Ammon's horn (tissue), 1 donor: Measurements from ENCODE around the gene PRKRIP1.
"Not testable (repeated sequence)": the region's sequence is repeated elsewhere in the genome, so short reads cannot be mapped to it uniquely, and the experiment has no call there.

Experiments
- DNase-seq: peaks from one replicate; pipeline ENCODE4 v3.0.0-alpha.2; 2016; ENCODE audit warnings: low spot score

The PRKRIP1 gene

GRCh38 chr7:102431617-102432298, 35.6 kb downstream of the PRKRIP1 start:
- peak; percentile 66 for DNase-seq

GRCh38 chr7:102432442-102433218, 36.5 kb downstream of the PRKRIP1 start:
- no peak for DNase-seq

GRCh38 chr7:102433219-102434038, 37.3 kb downstream of the PRKRIP1 start, which contains the start of gene ORAI2:
ORAI2 (plus strand) TSS chr7:102433575; CDS start chr7:102438957, 5,382 bp downstream.
- peak; percentile 82 for DNase-seq

GRCh38 chr7:102434039-102434486, 37.9 kb downstream of the PRKRIP1 start:
- no peak for DNase-seq

GRCh38 chr7:102436118-102436517, 40.0 kb downstream of the PRKRIP1 start:
- no peak for DNase-seq

- DNase-seq = no peak
Measured at GRCh38 chr7:102439963-102440795, 44.0 kb downstream of the PRKRIP1 start.

- DNase-seq = no peak
Measured at GRCh38 chr7:102444961-102445673, 49.0 kb downstream of the PRKRIP1 start.

GRCh38 chr7:102445674-102446071, 49.5 kb downstream of the PRKRIP1 start:
- no peak for DNase-seq

- no peak for DNase-seq
Measured at GRCh38 chr7:102446387-102447156, 50.4 kb downstream of the PRKRIP1 start.

- no peak for DNase-seq
Measured at GRCh38 chr7:102447311-102447710, 51.1 kb downstream of the PRKRIP1 start.

GRCh38 chr7:102449136-102449535, 53.0 kb downstream of the PRKRIP1 start:
- no peak for DNase-seq

GRCh38 chr7:102450242-102450641, 54.1 kb downstream of the PRKRIP1 start:
- no peak for DNase-seq

- no peak for DNase-seq
Measured at GRCh38 chr7:102451371-102452054, 55.4 kb downstream of the PRKRIP1 start.

- no peak for DNase-seq
Measured at GRCh38 chr7:102452451-102452850, 56.3 kb downstream of the PRKRIP1 start.

GRCh38 chr7:102453319-102453718, 57.2 kb downstream of the PRKRIP1 start:
- no peak for DNase-seq

- no peak for DNase-seq
Measured at GRCh38 chr7:102454468-102454867, 58.3 kb downstream of the PRKRIP1 start.

GRCh38 chr7:102454932-102455331, 58.8 kb downstream of the PRKRIP1 start:
- not testable (repeated sequence) for DNase-seq

GRCh38 chr7:102455596-102455995, 59.4 kb downstream of the PRKRIP1 start:
- DNase-seq = no peak

GRCh38 chr7:102456327-102456726, 60.2 kb downstream of the PRKRIP1 start:
- DNase-seq = no peak
